Measurements from ENCODE around the gene RPL18A.

DNA sequence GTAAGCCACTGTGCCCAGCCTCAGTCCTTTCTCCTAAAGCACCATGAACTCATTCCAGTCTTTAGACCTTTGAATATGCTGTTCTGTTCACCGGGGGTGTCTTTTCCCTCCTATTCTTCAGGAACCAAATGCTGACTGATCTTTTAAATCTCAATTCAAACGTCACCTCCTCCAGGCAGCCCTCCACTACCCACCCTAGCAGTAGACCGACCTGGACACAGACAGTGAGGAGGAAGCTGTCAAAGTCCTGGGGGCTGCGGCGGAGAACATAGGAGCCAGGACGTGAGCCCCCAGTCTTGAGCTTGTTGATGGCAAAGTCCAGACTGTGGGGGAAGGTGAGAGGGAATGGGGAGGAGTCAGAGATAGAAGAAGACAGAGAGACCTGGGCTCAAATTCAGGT lies 19.7 kb upstream of the RPL18A start:
- TF ChIP-seq EZH2phosphoT487 (IDR thresholded peaks at IDR 0.05; ENCODE audit: insufficient read depth, low read depth) (no peak), EZH2 (IDR thresholded peaks at IDR 0.05; ENCODE audit: insufficient read depth, poor library complexity, severe bottlenecking) (no peak)

Measured in GM23248 (cell line).